Stomach (tissue), 9 donors: Measurements from ENCODE around the gene CACNA2D3. TPM values are rescaled to one million over a fixed set of nuclear protein-coding genes. Genes with fewer than 3 reads are reported as not detected.

ENCODE experiments used
- DNase-seq, 2 donors: peaks; one replicate each; pipeline versions ENCODE4 v3.0.0 to v3.0.0-alpha.2; 2013 to 2019
- H3K27ac ChIP-seq, 5 donors: fragments of 200-600 bp in 4 of 5; sonication (generic) in 4 of 5; one replicate each; pipeline ENCODE4 v1.5.1; 2013 to 2019; ENCODE audit warnings: mild to moderate bottlenecking in 1 of 5, moderate library complexity in 1 of 5
- H3K27me3 ChIP-seq, 3 donors: fragments of 200-600 bp; sonication (generic); one replicate each; pipeline ENCODE4 v1.5.1; 2017 to 2019; ENCODE audit warnings: mixed run types in 1 of 3
- H3K36me3 ChIP-seq, 4 donors: fragments of 200-600 bp; sonication (generic); 1 replicate in 3 of 4; 2 replicates in 1 of 4; pipeline ENCODE4 v1.5.1; 2016 to 2019
- H3K4me1 ChIP-seq, 4 donors: fragments of 200-600 bp; sonication (generic); one replicate each; pipeline ENCODE4 v1.5.1; 2016 to 2019
- H3K4me3 ChIP-seq, 4 donors: fragments of 200-600 bp; sonication (generic) in 3 of 4; one replicate each; pipeline ENCODE4 v1.5.1; 2016 to 2019; ENCODE audit warnings: mild to moderate bottlenecking in 1 of 4
- H3K9me3 ChIP-seq, 4 donors: fragments of 200-600 bp; sonication (generic); one replicate each; pipeline ENCODE4 v1.5.1; 2016 to 2019
- CTCF ChIP-seq, 7 experiments: fragments of 450-650 bp in 4 of 7; fragments of 200-600 bp in 3 of 7; sonication (generic) in 3 of 7; IDR thresholded peaks; one replicate each; pipeline ENCODE4 v1.5.1; 2016 to 2019; ENCODE audit warnings: antibody characterized with exemption in 7 of 7, control low read depth in 2 of 7, mild to moderate bottlenecking in 1 of 7
- EP300 ChIP-seq: sonication (generic); formaldehyde crosslinking; IDR thresholded peaks from one replicate; pipeline ENCODE4 v1.6.1; 2017; ENCODE audit warnings: antibody characterized with exemption
- POLR2A ChIP-seq, 4 donors: fragments of 450-650 bp; IDR thresholded peaks; one replicate each; pipeline ENCODE4 v1.6.1; 2016; ENCODE audit warnings: antibody characterized with exemption in 4 of 4, control low read depth in 2 of 4, mild to moderate bottlenecking in 1 of 4, moderate library complexity in 1 of 4
- POLR2AphosphoS5 ChIP-seq, 3 donors: sonication (generic); formaldehyde crosslinking; IDR thresholded peaks; one replicate each; pipeline ENCODE4 v1.6.1; 2016; ENCODE audit warnings: antibody characterized with exemption in 3 of 3
- WGBS, 5 donors: extraction: QIAGEN DNeasy Blood & Tissue Kit in 3 of 5; methylation state at CpG; one replicate each; pipeline versions ENCODE4 v1.1.5 to v1.1.7; 2013 to 2018; 5-methylcytosine and 5-hydroxymethylcytosine counted together
- intact Hi-C: fragments of 100-400 bp; cut with DNase I; formaldehyde crosslinking; loops from one replicate; pipeline ENCODE4 v1.15.1; 2023; ENCODE audit warnings: low total_unique reads
- polyA plus RNA-seq, 3 donors: library from polyadenylated mRNA; stranded (reverse); fragments of 200-250 nt; gene quantifications; one replicate each; pipeline ENCODE4 v1.2.3, GENCODE V29; 2013
- total RNA-seq, 5 donors: library from RNA; depleted of rRNA; stranded (reverse); fragments of >200 nt; gene quantifications; one replicate each; pipeline versions ENCODE4 v1.1.0 to v1.2.3, GENCODE V29; 2014 to 2016
- donor health status: healthy with polysubstance abuse.
- donor health status: Bipolar disorder and iron deficiency.
- donor health status: healthy.

CACNA2D3 gene
- total and polyA plus RNA-seq, 8 donors: 0.56 to 54.0 (median 2.9) TPM; not detected in 1

GRCh38 chr3:55060896-55061719 lies 938.8 kb downstream of the CACNA2D3 start:
- Histone ChIP-seq H3K4me1 (peaks cover 0 to 9% (median 0%) of the 10 kb centered on the region in 4 donors), H3K27ac (no peak overlapping the region), H3K9me3 (no peaks in the 10 kb centered on the region), H3K4me3 (no peak overlapping the region), H3K27me3 (no peaks in the 10 kb centered on the region), H3K36me3 (no peaks in the 10 kb centered on the region)
- WGBS, 5 donors: 55 to 63% (median 58%) methylated on average over 5 of the region's 5 CpGs
- DNase-seq: peak in 1 of 2 donors; percentile 23
- no peak for TF ChIP-seq POLR2A (IDR thresholded peaks at IDR 0.05)
- TF ChIP-seq CTCF (IDR thresholded peaks at IDR 0.05): no peak
- no peak for TF ChIP-seq EP300
- no peak for TF ChIP-seq POLR2AphosphoS5 (IDR thresholded peaks at IDR 0.05)
- intact Hi-C loops: no loop called here

- H3K27ac ChIP-seq: no peak overlapping the region
- H3K27me3 ChIP-seq: no peaks in the 10 kb centered on the region
- TF ChIP-seq EP300 (no peak), POLR2AphosphoS5 (IDR thresholded peaks at IDR 0.05) (no peak), POLR2A (IDR thresholded peaks at IDR 0.05) (no peak), CTCF (IDR thresholded peaks at IDR 0.05) (no peak)
- H3K9me3 ChIP-seq: no peaks in the 10 kb centered on the region
- no peak for DNase-seq
- peaks cover 0 to 9% (median 0%) of the 10 kb centered on the region in 4 donors for H3K4me1 ChIP-seq
- intact Hi-C loops: no loop called here
- no peak overlapping the region for H3K4me3 ChIP-seq
- no peaks in the 10 kb centered on the region for H3K36me3 ChIP-seq
- WGBS, 5 donors: 43 to 58% (median 50%) methylated on average over 2 of the region's 2 CpGs
Observed at GRCh38 chr3:55061720-55062034, 939.3 kb downstream of the CACNA2D3 start.

- no peaks in the 10 kb centered on the region for H3K36me3 ChIP-seq
- intact Hi-C loops: no loop called here
- no peak for TF ChIP-seq POLR2AphosphoS5 (IDR thresholded peaks at IDR 0.05)
- no peak for TF ChIP-seq CTCF (IDR thresholded peaks at IDR 0.05)
- no peak for TF ChIP-seq POLR2A (IDR thresholded peaks at IDR 0.05)
- no peak for TF ChIP-seq EP300
- peaks cover 0 to 9% (median 0%) of the 10 kb centered on the region in 4 donors for H3K4me1 ChIP-seq
- H3K4me3 ChIP-seq: no peak overlapping the region
- H3K27ac ChIP-seq: no peak overlapping the region
- no peak for DNase-seq
- WGBS, 5 donors: 85 to 96% (median 89%) methylated on average over 2 of the region's 2 CpGs
- no peaks in the 10 kb centered on the region for H3K27me3 ChIP-seq
- no peaks in the 10 kb centered on the region for H3K9me3 ChIP-seq
Observed at GRCh38 chr3:55064164-55064563, 941.8 kb downstream of the CACNA2D3 start.

- 76 to 89% (median 83%) methylated on average over 4 of the region's 4 CpGs for WGBS, 5 donors
- no peak for DNase-seq
- Histone ChIP-seq H3K27me3 (no peaks in the 10 kb centered on the region), H3K9me3 (no peaks in the 10 kb centered on the region), H3K4me3 (no peak overlapping the region), H3K27ac (no peak overlapping the region), H3K36me3 (no peaks in the 10 kb centered on the region), H3K4me1 (peaks cover 0 to 9% (median 0%) of the 10 kb centered on the region in 4 donors)
- intact Hi-C loops: no loop called here
- no peak for TF ChIP-seq POLR2AphosphoS5 (IDR thresholded peaks at IDR 0.05)
- TF ChIP-seq CTCF (IDR thresholded peaks at IDR 0.05): no peak
- no peak for TF ChIP-seq EP300
- no peak for TF ChIP-seq POLR2A (IDR thresholded peaks at IDR 0.05)
Observed at GRCh38 chr3:55065331-55065730, 943.0 kb downstream of the CACNA2D3 start.
